HUES6 (cell line): ENCODE results near the gene PITHD1.
A peak's percentile ranks its signal among the peaks of the same experiment; 100 is the strongest.
"Not testable (repeated sequence)": the region's sequence is repeated elsewhere in the genome, so short reads cannot be mapped to it uniquely, and the experiment has no call there.

ENCODE experiments used
- H3K27ac ChIP-seq: 2 replicates; pipeline ENCODE4 v1.7.0; 2013; ENCODE audit warnings: low read depth, mild to moderate bottlenecking, low read length, inconsistent platforms
- H3K27me3 ChIP-seq: 2 replicates; pipeline ENCODE4 v1.6.1; 2013; ENCODE audit warnings: low read length; ENCODE audit not compliant: control insufficient read depth, insufficient read depth
- H3K36me3 ChIP-seq: 2 replicates; pipeline ENCODE4 v1.6.1; 2013; ENCODE audit warnings: low read length; ENCODE audit not compliant: control insufficient read depth, insufficient read depth
- H3K4me1 ChIP-seq: 2 replicates; pipeline ENCODE4 v1.6.1; 2013; ENCODE audit warnings: low read length; ENCODE audit not compliant: control insufficient read depth, insufficient read depth
- H3K4me3 ChIP-seq: 2 replicates; pipeline ENCODE4 v1.5.1; 2013; ENCODE audit warnings: low read depth, low read length
- H3K9ac ChIP-seq: one replicate; pipeline ENCODE4 v1.6.1; 2013; ENCODE audit warnings: mild to moderate bottlenecking, low read length
- H3K9me3 ChIP-seq: 2 replicates; pipeline ENCODE4 v1.6.1; 2013; ENCODE audit warnings: low read depth, low read length; ENCODE audit not compliant: control insufficient read depth, insufficient read depth

Gene PITHD1

GRCh38 chr1:23777979-23778814 lies at the start of gene PITHD1:
TSS of gene PITHD1 (plus strand) at chr1:23778418. CDS start at chr1:23778516, 98 bp downstream.
- Histone ChIP-seq H3K27me3 (no peaks in the 10 kb centered on the region), H3K9me3 (no peaks in the 10 kb centered on the region), H3K9ac (peak within 1 kb of the TSS; percentile 87), H3K36me3 (peaks cover 23% of the 10 kb centered on the region), H3K4me1 (0 out of 2 replicates have a peak, but pooled peaks cover 3% of the 10 kb centered on the region), H3K4me3 (peak within 1 kb of the TSS; percentile 95), H3K27ac (no peak within 1 kb of the TSS)

- Histone ChIP-seq H3K27ac (no peak overlapping the region), H3K9ac (no peak overlapping the region), H3K36me3 (no peaks in the 10 kb centered on the region), H3K4me3 (no peak overlapping the region), H3K27me3 (no peaks in the 10 kb centered on the region), H3K9me3 (no peaks in the 10 kb centered on the region), H3K4me1 (no peaks in the 10 kb centered on the region)
Measured at GRCh38 chr1:23732363-23733224, 45.6 kb upstream of the PITHD1 start.

- H3K27me3 ChIP-seq, H3K9me3 ChIP-seq, H3K4me1 ChIP-seq, H3K4me3 ChIP-seq, H3K36me3 ChIP-seq, H3K9ac ChIP-seq, H3K27ac ChIP-seq: not testable (repeated sequence)
Measured at GRCh38 chr1:23733281-23733680, 44.9 kb upstream of the PITHD1 start.

- no peaks in the 10 kb centered on the region for H3K4me1 ChIP-seq
- H3K4me3 ChIP-seq, result no peak overlapping the region
- no peak overlapping the region for H3K27ac ChIP-seq
- H3K27me3 ChIP-seq, result no peaks in the 10 kb centered on the region
- H3K9me3 ChIP-seq, result no peaks in the 10 kb centered on the region
- no peaks in the 10 kb centered on the region for H3K36me3 ChIP-seq
- no peak overlapping the region for H3K9ac ChIP-seq
Measured at GRCh38 chr1:23736437-23737134, 41.6 kb upstream of the PITHD1 start.

DNA sequence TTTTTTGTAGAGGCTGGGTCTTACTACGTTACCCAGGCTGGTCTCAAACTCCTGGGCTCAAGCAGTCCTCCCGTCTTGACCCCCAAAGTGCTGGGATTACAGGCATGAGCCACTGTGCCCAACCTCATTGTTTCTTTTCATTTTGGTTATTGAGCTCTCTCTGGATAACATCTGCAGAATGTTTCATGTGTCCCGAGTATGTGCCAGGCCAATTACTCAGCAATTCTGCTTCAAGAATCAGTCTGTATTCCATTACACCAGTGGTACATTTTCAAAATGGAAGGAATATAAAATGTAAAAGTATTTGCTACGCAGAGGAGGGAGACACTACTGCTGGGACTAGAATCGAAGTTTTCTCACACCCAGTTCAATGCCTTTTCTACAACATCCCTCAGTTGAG lies 36.6 kb upstream of the PITHD1 start:
- Histone ChIP-seq H3K27me3 (no peaks in the 10 kb centered on the region), H3K9me3 (no peaks in the 10 kb centered on the region), H3K36me3 (peaks cover 5% of the 10 kb centered on the region; the same call in 1 of the 2 replicates), H3K4me1 (peaks cover 13% of the 10 kb centered on the region), H3K4me3 (no peak overlapping the region), H3K27ac (no peak overlapping the region), H3K9ac (no peak overlapping the region)

DNA sequence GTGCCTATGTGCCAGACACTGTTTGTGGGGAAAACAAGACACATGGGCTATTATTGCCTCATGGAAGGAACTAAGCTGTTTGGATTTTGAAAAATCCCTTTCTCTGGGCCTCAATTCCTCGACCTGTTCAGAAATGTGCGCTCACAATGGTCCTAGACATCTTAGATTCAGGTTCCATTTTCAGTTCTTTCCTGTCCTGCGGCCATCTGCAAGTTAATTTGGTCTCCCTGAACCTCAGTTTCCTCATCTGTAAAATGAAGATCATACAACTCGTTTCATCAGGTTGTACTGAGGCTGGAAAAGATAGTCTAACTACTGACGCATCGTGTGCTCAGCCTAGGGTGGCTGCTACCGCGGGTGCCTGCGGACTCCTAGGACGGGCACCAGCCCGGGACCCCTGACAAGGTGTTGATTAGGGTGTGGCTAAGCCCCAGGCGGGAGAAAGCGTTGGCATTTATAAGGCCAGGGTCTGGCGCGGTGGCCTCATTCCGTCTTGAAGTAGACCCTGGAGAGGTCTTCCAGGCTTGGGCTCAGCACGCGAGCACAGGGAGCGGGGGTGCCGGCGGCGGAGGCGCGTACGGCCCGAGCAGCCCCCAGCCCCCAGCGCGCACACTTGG lies 35.4 kb upstream of the PITHD1 start:
- H3K36me3 ChIP-seq, result peaks cover 16% of the 10 kb centered on the region
- peak overlapping the region; percentile 85 for H3K27ac ChIP-seq
- peak overlapping the region; percentile 95 for H3K9ac ChIP-seq
- H3K27me3 ChIP-seq, result no peaks in the 10 kb centered on the region
- H3K4me3 ChIP-seq, result peak overlapping the region; percentile 99
- no peaks in the 10 kb centered on the region for H3K9me3 ChIP-seq
- peaks cover 13% of the 10 kb centered on the region for H3K4me1 ChIP-seq

DNA sequence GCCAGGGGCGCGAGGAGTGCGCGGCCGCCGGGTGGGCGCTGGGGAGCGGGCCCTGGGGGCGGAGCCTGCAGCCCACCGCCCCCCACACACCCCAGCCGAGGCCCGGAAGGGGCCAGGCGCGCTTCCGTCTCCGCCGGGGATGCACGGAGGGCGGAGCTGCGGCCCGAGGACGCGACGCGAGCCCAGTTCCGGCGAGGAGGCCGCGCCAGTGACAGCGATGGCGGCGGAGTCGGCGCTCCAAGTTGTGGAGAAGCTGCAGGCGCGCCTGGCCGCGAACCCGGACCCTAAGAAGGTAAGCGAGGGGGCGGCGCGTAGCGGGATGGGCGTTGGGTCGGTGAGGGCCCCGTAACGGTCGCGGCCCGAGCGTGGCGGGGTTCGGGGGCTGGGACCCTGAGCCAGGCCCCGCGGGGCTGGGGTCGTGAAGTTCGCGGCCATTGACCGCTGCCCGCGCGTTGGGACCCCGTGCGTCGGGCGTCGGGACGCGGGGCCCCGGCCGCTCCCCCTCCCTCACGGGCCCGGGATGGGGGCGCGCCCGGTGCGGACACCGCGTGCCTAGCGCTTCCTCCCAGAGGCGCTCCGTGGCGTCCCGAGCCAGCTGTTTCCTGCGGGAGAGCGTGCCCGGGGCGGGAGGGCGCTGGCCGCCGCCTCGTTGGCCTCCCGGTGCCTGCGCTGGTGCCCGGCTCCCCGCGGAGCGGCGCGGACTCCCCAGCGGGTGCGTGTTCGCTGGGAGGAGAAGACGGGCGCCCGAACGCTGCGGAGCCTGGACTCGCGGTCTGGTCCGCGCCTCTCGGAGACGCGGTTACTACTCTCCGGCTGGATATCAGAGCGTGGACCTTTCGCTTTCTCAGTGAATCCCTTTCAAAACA lies 34.7 kb upstream of the PITHD1 start, which contains the start of gene ELOA:
Gene ELOA, plus strand, starts transcription at position 185 of the 866 bp plus-strand sequence. Its CDS starts 33 bp downstream, at position 218.
- no peaks in the 10 kb centered on the region for H3K9me3 ChIP-seq
- peak within 1 kb of the TSS; percentile 89 for H3K27ac ChIP-seq
- peak within 1 kb of the TSS; percentile 95 for H3K9ac ChIP-seq
- no peaks in the 10 kb centered on the region for H3K27me3 ChIP-seq
- H3K36me3 ChIP-seq, result peaks cover 22% of the 10 kb centered on the region
- H3K4me3 ChIP-seq, result peak within 1 kb of the TSS; percentile 99
- peaks cover 13% of the 10 kb centered on the region for H3K4me1 ChIP-seq

GRCh38 chr1:23745515-23745914 lies 32.7 kb upstream of the PITHD1 start:
- H3K9ac ChIP-seq, result no peak overlapping the region
- peaks cover 38% of the 10 kb centered on the region for H3K36me3 ChIP-seq
- H3K27ac ChIP-seq, result no peak overlapping the region
- no peak overlapping the region for H3K4me3 ChIP-seq
- no peaks in the 10 kb centered on the region for H3K27me3 ChIP-seq
- peaks cover 13% of the 10 kb centered on the region for H3K4me1 ChIP-seq
- no peaks in the 10 kb centered on the region for H3K9me3 ChIP-seq

GRCh38 chr1:23748016-23748415 lies 30.2 kb upstream of the PITHD1 start:
- no peaks in the 10 kb centered on the region for H3K27me3 ChIP-seq
- no peaks in the 10 kb centered on the region for H3K9me3 ChIP-seq
- H3K27ac ChIP-seq, result no peak overlapping the region
- peaks cover 63% of the 10 kb centered on the region for H3K36me3 ChIP-seq
- no peak overlapping the region for H3K4me3 ChIP-seq
- H3K4me1 ChIP-seq, result peaks cover 5% of the 10 kb centered on the region
- no peak overlapping the region for H3K9ac ChIP-seq
